Liver (tissue), 10 donors: Measurements from ENCODE around the gene PABPC5. TPM values are rescaled to one million over a fixed set of nuclear protein-coding genes. Genes with fewer than 3 reads are reported as not detected.

Experiments used
- DNase-seq: peaks from one replicate; pipeline ENCODE4 v3.0.0-alpha.2; 2017; ENCODE audit warnings: low spot score
- H3K27ac ChIP-seq, 2 donors: one replicate each; pipeline ENCODE4 v1.7.0; 2013; ENCODE audit warnings: inconsistent platforms in 2 of 2, low read length in 2 of 2, control low read depth in 1 of 2, low read depth in 1 of 2, mild to moderate bottlenecking in 1 of 2
- H3K27me3 ChIP-seq, 4 donors: one replicate each; pipeline versions ENCODE4 v1.6.1 to v1.7.0; 2013; ENCODE audit warnings: low read length in 3 of 4, inconsistent platforms in 1 of 4, mild to moderate bottlenecking in 1 of 4, moderate library complexity in 1 of 4; ENCODE audit not compliant: control insufficient read depth in 4 of 4, insufficient read depth in 4 of 4
- H3K36me3 ChIP-seq, 4 donors: one replicate each; pipeline versions ENCODE4 v1.6.1 to v1.7.0; 2013; ENCODE audit warnings: low read length in 3 of 4, mild to moderate bottlenecking in 3 of 4, low read depth in 1 of 4, moderate library complexity in 1 of 4; ENCODE audit not compliant: control insufficient read depth in 4 of 4, insufficient read depth in 3 of 4
- H3K4me1 ChIP-seq, 4 donors: one replicate each; pipeline versions ENCODE4 v1.6.1 to v1.7.0; 2013; ENCODE audit warnings: low read length in 3 of 4, mild to moderate bottlenecking in 3 of 4, moderate library complexity in 1 of 4; ENCODE audit not compliant: control insufficient read depth in 4 of 4, insufficient read depth in 4 of 4
- H3K4me3 ChIP-seq, 3 donors: one replicate each; pipeline versions ENCODE4 v1.6.1 to v1.7.0; 2013; ENCODE audit warnings: low read length in 3 of 3, control low read depth in 1 of 3, low read depth in 1 of 3, mild to moderate bottlenecking in 1 of 3
- H3K9ac ChIP-seq, 2 donors: one replicate each; pipeline ENCODE4 v1.7.0; 2013; ENCODE audit warnings: low read length in 2 of 2, mild to moderate bottlenecking in 2 of 2, moderate library complexity in 2 of 2, control low read depth in 1 of 2, low read depth in 1 of 2
- H3K9me3 ChIP-seq, 4 donors: one replicate each; pipeline versions ENCODE4 v1.6.1 to v1.7.0; 2013; ENCODE audit warnings: low read length in 3 of 4; ENCODE audit not compliant: control insufficient read depth in 4 of 4
- ATF3 ChIP-seq: IDR thresholded peaks from 2 replicates; pipeline ENCODE4 v1.6.1; 2016; ENCODE audit warnings: antibody characterized with exemption
- CTCF ChIP-seq: fragments of 150-350 bp; IDR thresholded peaks from 2 replicates; pipeline ENCODE4 v1.5.1; 2017; ENCODE audit warnings: improper control_type of control experiment, low read depth, low read length; ENCODE audit not compliant: missing input control
- FOXA1 ChIP-seq: IDR thresholded peaks from 2 replicates; pipeline ENCODE4 v1.6.1; 2016; ENCODE audit warnings: antibody characterized with exemption
- FOXA2 ChIP-seq: IDR thresholded peaks from 2 replicates; pipeline ENCODE4 v1.6.1; 2016; ENCODE audit warnings: antibody characterized with exemption
- GABPA ChIP-seq, 2 donors: IDR thresholded peaks in 1 of 2; conservative IDR thresholded peaks in 1 of 2; 2 replicates each; pipeline ENCODE4 v1.6.1; 2016; ENCODE audit warnings: antibody characterized with exemption in 2 of 2, mild to moderate bottlenecking in 1 of 2, moderate library complexity in 1 of 2
- HNF4G ChIP-seq: IDR thresholded peaks from 2 replicates; pipeline ENCODE4 v1.6.1; 2016; ENCODE audit warnings: antibody characterized with exemption
- JUND ChIP-seq, 2 donors: IDR thresholded peaks; 2 replicates each; pipeline ENCODE4 v1.6.1; 2016; ENCODE audit warnings: antibody characterized with exemption in 2 of 2
- MAX ChIP-seq: IDR thresholded peaks from 2 replicates; pipeline ENCODE4 v1.6.1; 2016; ENCODE audit warnings: antibody characterized with exemption
- RAD21 ChIP-seq, 2 donors: IDR thresholded peaks; 2 replicates each; pipeline ENCODE4 v1.6.1; 2016; ENCODE audit warnings: antibody characterized with exemption in 2 of 2, mild to moderate bottlenecking in 2 of 2
- SP1 ChIP-seq: IDR thresholded peaks from 2 replicates; pipeline ENCODE4 v1.6.1; 2018; ENCODE audit warnings: antibody characterized with exemption, mild to moderate bottlenecking
- TAF1 ChIP-seq: conservative IDR thresholded peaks from 2 replicates; pipeline ENCODE4 v1.6.1; 2016; ENCODE audit warnings: antibody characterized with exemption, mild to moderate bottlenecking
- WGBS: extraction: QIAGEN DNeasy Blood & Tissue Kit; methylation state at CpG from one replicate; pipeline ENCODE4 v1.1.7; 2013; 5-methylcytosine and 5-hydroxymethylcytosine counted together
- polyA plus RNA-seq, 2 donors: library from polyadenylated mRNA; stranded (reverse) in 1 of 2; unstranded in 1 of 2; fragments of 200-250 nt in 1 of 2; fragments of >200 nt in 1 of 2; fragmentation: Nextera tagmentation in 1 of 2; extraction: Ambion mirVana in 1 of 2; gene quantifications; one replicate each; pipeline versions ENCODE4 v1.2.1 to v1.2.3, GENCODE V29; 2013 to 2015
- small RNA-seq: library from RNA; depleted of rRNA; stranded (forward); fragments of <200 nt; gene quantifications from one replicate; pipeline ENCODE3, GENCODE V24; 2014
- total RNA-seq, 2 donors: library from RNA; depleted of rRNA; stranded (reverse); fragments of >200 nt; gene quantifications; one replicate each; pipeline ENCODE4 v1.2.3, GENCODE V29; 2014
- donor health status: healthy.
- donor health status: healthy.
- donor health status: healthy.
- donor health status: healthy.
- donor health status: healthy.

Gene PABPC5
- total and polyA plus RNA-seq, 4 donors: 0.13 to 0.18 (median 0.15) TPM

GRCh38 chrX:91414713-91415112, 19.9 kb upstream of the PABPC5 start:
- 25% methylated on average over 6 of the region's 6 CpGs for WGBS
- no peaks in the 10 kb centered on the region for H3K4me1 ChIP-seq
- DNase-seq: no peak
- no peaks in the 10 kb centered on the region for H3K9me3 ChIP-seq
- H3K9ac ChIP-seq: no peak overlapping the region
- no peaks in the 10 kb centered on the region for H3K36me3 ChIP-seq
- no peak overlapping the region for H3K27ac ChIP-seq
- H3K4me3 ChIP-seq: no peak overlapping the region
- TF ChIP-seq TAF1: no peak
- no peak for TF ChIP-seq SP1
- peak; percentile 25 to 62 for TF ChIP-seq RAD21 (IDR thresholded peaks at IDR 0.05)
- TF ChIP-seq FOXA1: no peak
- TF ChIP-seq JUND (IDR thresholded peaks at IDR 0.05): no peak
- peak; percentile 20 for TF ChIP-seq CTCF
- no peak for TF ChIP-seq GABPA (IDR thresholded peaks at IDR 0.05 in 1 of 2, conservative IDR thresholded peaks at IDR 0.05 in 1 of 2)
- H3K27me3 ChIP-seq: no peaks in the 10 kb centered on the region

- no peaks in the 10 kb centered on the region for H3K9me3 ChIP-seq
- 51% methylated on average over 14 of the region's 14 CpGs for WGBS
- peaks cover 0 to 6% (median 0%) of the 10 kb centered on the region in 4 donors for H3K27me3 ChIP-seq
- H3K36me3 ChIP-seq: no peaks in the 10 kb centered on the region
- TF ChIP-seq TAF1 (no peak), RAD21 (IDR thresholded peaks at IDR 0.05) (no peak), MAX (no peak), FOXA1 (no peak), FOXA2 (no peak), CTCF (no peak), HNF4G (no peak), ATF3 (no peak), GABPA (IDR thresholded peaks at IDR 0.05 in 1 of 2, conservative IDR thresholded peaks at IDR 0.05 in 1 of 2) (no peak)
- DNase-seq: no peak
- no peaks in the 10 kb centered on the region for H3K4me1 ChIP-seq
- H3K4me3 ChIP-seq: no peak overlapping the region
- H3K27ac ChIP-seq: peak overlapping the region; percentile 9 to 28
- H3K9ac ChIP-seq: no peak overlapping the region
These were observed 756 bp downstream of the PABPC5 start for GRCh38 chrX:91435395-91435794.

Small RNA genes lying within 50 kb of the gene (small RNA-seq; reads per million reads assigned to genes)
- gene AL662874.1: not detected
